T-helper 2 cell treated with Interferon-gamma antibody and Interleukin-4, amounts not matched to agents 5 μg/mL and 100 μg/mL, for 36 hours (primary cell): ENCODE results near the gene EIPR1.

Experiments
- DNase-seq: peaks from one replicate; pipeline ENCODE4 v3.0.0; 2021; ENCODE audit warnings: low spot score
- H3K27ac Mint-ChIP-seq: one replicate; pipeline ENCODE4 v1.8.0; 2021; ENCODE audit warnings: mild to moderate bottlenecking, mixed read lengths
- H3K27me3 Mint-ChIP-seq: one replicate; pipeline ENCODE4 v1.8.0; 2021; ENCODE audit warnings: low read depth, mixed read lengths
- H3K36me3 Mint-ChIP-seq: one replicate; pipeline ENCODE4 v1.8.0; 2021; ENCODE audit warnings: low read depth, mixed read lengths
- H3K4me1 Mint-ChIP-seq: one replicate; pipeline ENCODE4 v1.8.0; 2021; ENCODE audit warnings: low read depth, mixed read lengths
- H3K4me3 Mint-ChIP-seq: one replicate; pipeline ENCODE4 v1.8.0; 2022; ENCODE audit warnings: mild to moderate bottlenecking, moderate library complexity, mixed read lengths
- H3K9me3 Mint-ChIP-seq: one replicate; pipeline ENCODE4 v1.8.0; 2021; ENCODE audit warnings: mixed read lengths

The EIPR1 gene

GRCh38 chr2:3305952-3306351, 71.7 kb downstream of the EIPR1 start:
- no peaks in the 10 kb centered on the region for H3K9me3 Mint-ChIP-seq
- H3K27me3 Mint-ChIP-seq, result no peaks in the 10 kb centered on the region
- H3K4me3 Mint-ChIP-seq, result no peak overlapping the region
- DNase-seq, result no peak
- peaks cover 5% of the 10 kb centered on the region for H3K4me1 Mint-ChIP-seq
- H3K36me3 Mint-ChIP-seq, result peaks cover 6% of the 10 kb centered on the region
- no peak overlapping the region for H3K27ac Mint-ChIP-seq

GRCh38 chr2:3305431-3305830, 72.2 kb downstream of the EIPR1 start:
- no peak overlapping the region for H3K4me3 Mint-ChIP-seq

GRCh38 chr2:3303583-3304406, 73.8 kb downstream of the EIPR1 start:
- Mint-ChIP-seq H3K27ac (no peak overlapping the region), H3K27me3 (no peaks in the 10 kb centered on the region), H3K36me3 (peaks cover 6% of the 10 kb centered on the region), H3K9me3 (no peaks in the 10 kb centered on the region), H3K4me1 (peaks cover 5% of the 10 kb centered on the region), H3K4me3 (peak overlapping the region; percentile 7)
- peak; percentile 72 for DNase-seq

More at GRCh38 chr2:3305431-3305830, 72.2 kb downstream of the EIPR1 start:
- Mint-ChIP-seq H3K27ac (peak overlapping the region; percentile 21), H3K27me3 (no peaks in the 10 kb centered on the region), H3K36me3 (peaks cover 6% of the 10 kb centered on the region), H3K4me1 (peaks cover 5% of the 10 kb centered on the region), H3K9me3 (no peaks in the 10 kb centered on the region)
- DNase-seq, result no peak

GRCh38 chr2:3302751-3303582, 74.7 kb downstream of the EIPR1 start:
- Mint-ChIP-seq H3K36me3 (peaks cover 8% of the 10 kb centered on the region), H3K27me3 (no peaks in the 10 kb centered on the region), H3K27ac (no peak overlapping the region), H3K4me1 (peaks cover 5% of the 10 kb centered on the region), H3K9me3 (no peaks in the 10 kb centered on the region), H3K4me3 (peak overlapping the region; percentile 7)
- DNase-seq, result no peak

GRCh38 chr2:3302421-3302750, 75.2 kb downstream of the EIPR1 start:
- H3K4me3 Mint-ChIP-seq, result no peak overlapping the region
- H3K9me3 Mint-ChIP-seq, result no peaks in the 10 kb centered on the region
- peaks cover 8% of the 10 kb centered on the region for H3K36me3 Mint-ChIP-seq
- H3K4me1 Mint-ChIP-seq, result peaks cover 5% of the 10 kb centered on the region
- no peaks in the 10 kb centered on the region for H3K27me3 Mint-ChIP-seq
- no peak for DNase-seq
- no peak overlapping the region for H3K27ac Mint-ChIP-seq

GRCh38 chr2:3301001-3301400, 76.6 kb downstream of the EIPR1 start:
- H3K4me1 Mint-ChIP-seq, result peaks cover 5% of the 10 kb centered on the region
- H3K36me3 Mint-ChIP-seq, result peaks cover 8% of the 10 kb centered on the region
- DNase-seq, result no peak
- H3K9me3 Mint-ChIP-seq, result no peaks in the 10 kb centered on the region
- H3K4me3 Mint-ChIP-seq, result no peak overlapping the region
- H3K27me3 Mint-ChIP-seq, result no peaks in the 10 kb centered on the region
- no peak overlapping the region for H3K27ac Mint-ChIP-seq

- H3K4me1 Mint-ChIP-seq, result peaks cover 5% of the 10 kb centered on the region
- H3K27ac Mint-ChIP-seq, result no peak overlapping the region
- H3K4me3 Mint-ChIP-seq, result no peak overlapping the region
- H3K36me3 Mint-ChIP-seq, result peaks cover 8% of the 10 kb centered on the region
- H3K9me3 Mint-ChIP-seq, result no peaks in the 10 kb centered on the region
- H3K27me3 Mint-ChIP-seq, result no peaks in the 10 kb centered on the region
- DNase-seq, result no peak
Measured at GRCh38 chr2:3300224-3300995, 77.2 kb downstream of the EIPR1 start.

- Mint-ChIP-seq H3K27ac (no peak overlapping the region), H3K27me3 (no peaks in the 10 kb centered on the region), H3K4me3 (no peak overlapping the region), H3K36me3 (peaks cover 8% of the 10 kb centered on the region), H3K4me1 (peaks cover 5% of the 10 kb centered on the region), H3K9me3 (no peaks in the 10 kb centered on the region)
- DNase-seq, result no peak
Measured at GRCh38 chr2:3299703-3300102, 77.9 kb downstream of the EIPR1 start.

- H3K4me3 Mint-ChIP-seq, result no peak overlapping the region
- peaks cover 8% of the 10 kb centered on the region for H3K36me3 Mint-ChIP-seq
- peaks cover 5% of the 10 kb centered on the region for H3K4me1 Mint-ChIP-seq
- no peak for DNase-seq
- H3K27me3 Mint-ChIP-seq, result no peaks in the 10 kb centered on the region
- no peak overlapping the region for H3K27ac Mint-ChIP-seq
- no peaks in the 10 kb centered on the region for H3K9me3 Mint-ChIP-seq
Measured at GRCh38 chr2:3299130-3299529, 78.5 kb downstream of the EIPR1 start.

- H3K4me3 Mint-ChIP-seq, result no peak overlapping the region
- DNase-seq, result no peak
- no peaks in the 10 kb centered on the region for H3K9me3 Mint-ChIP-seq
- H3K27ac Mint-ChIP-seq, result no peak overlapping the region
- H3K27me3 Mint-ChIP-seq, result no peaks in the 10 kb centered on the region
- no peaks in the 10 kb centered on the region for H3K4me1 Mint-ChIP-seq
- H3K36me3 Mint-ChIP-seq, result peaks cover 8% of the 10 kb centered on the region
Measured at GRCh38 chr2:3298191-3298590, 79.4 kb downstream of the EIPR1 start.

- H3K9me3 Mint-ChIP-seq, result no peaks in the 10 kb centered on the region
- H3K36me3 Mint-ChIP-seq, result peaks cover 4% of the 10 kb centered on the region
- H3K27me3 Mint-ChIP-seq, result no peaks in the 10 kb centered on the region
- no peak for DNase-seq
- no peak overlapping the region for H3K4me3 Mint-ChIP-seq
- H3K4me1 Mint-ChIP-seq, result no peaks in the 10 kb centered on the region
- H3K27ac Mint-ChIP-seq, result no peak overlapping the region
Measured at GRCh38 chr2:3297523-3297922, 80.1 kb downstream of the EIPR1 start.

GRCh38 chr2:3296182-3296972, 81.2 kb downstream of the EIPR1 start:
- H3K4me1 Mint-ChIP-seq, result no peaks in the 10 kb centered on the region
- no peaks in the 10 kb centered on the region for H3K9me3 Mint-ChIP-seq
- H3K27me3 Mint-ChIP-seq, result no peaks in the 10 kb centered on the region
- H3K27ac Mint-ChIP-seq, result no peak overlapping the region
- peaks cover 2% of the 10 kb centered on the region for H3K36me3 Mint-ChIP-seq
- H3K4me3 Mint-ChIP-seq, result no peak overlapping the region
- DNase-seq, result no peak

GRCh38 chr2:3294493-3294892, 83.1 kb downstream of the EIPR1 start:
- no peak for DNase-seq
- Mint-ChIP-seq H3K27ac (no peak overlapping the region), H3K4me3 (no peak overlapping the region), H3K9me3 (peaks cover 3% of the 10 kb centered on the region), H3K36me3 (peaks cover 5% of the 10 kb centered on the region), H3K27me3 (no peaks in the 10 kb centered on the region), H3K4me1 (no peaks in the 10 kb centered on the region)
